Neural progenitor cell (in vitro differentiated cells): ENCODE measurements around the gene ZBTB42. TPM values are rescaled to one million over a fixed set of nuclear protein-coding genes. Genes with fewer than 3 reads are reported as not detected.

Source experiments
- DNase-seq: peaks from one replicate; pipeline ENCODE4 v3.0.0-alpha.2; 2016; ENCODE audit warnings: low spot score
- H2AFZ ChIP-seq: fragments of 200-600 bp; sonication (generic); replicated peaks from 2 replicates; pipeline ENCODE4 v1.6.1; 2016; ENCODE audit warnings: antibody characterized with exemption
- H3F3A ChIP-seq: fragments of 200-600 bp; sonication (generic); 2 replicates; pipeline ENCODE4 v1.6.1; 2016; ENCODE audit warnings: antibody characterized with exemption, low read depth
- H3K27ac ChIP-seq: fragments of 200-600 bp; sonication (generic); 2 replicates; pipeline ENCODE4 v1.5.1; 2016; ENCODE audit warnings: mild to moderate bottlenecking
- H3K27me3 ChIP-seq: fragments of 200-600 bp; sonication (generic); 2 replicates; pipeline ENCODE4 v1.6.1; 2016; ENCODE audit warnings: mild to moderate bottlenecking, moderate library complexity
- H3K36me3 ChIP-seq: fragments of 200-600 bp; sonication (generic); 2 replicates; pipeline ENCODE4 v1.5.1; 2016
- H3K4me1 ChIP-seq: fragments of 200-600 bp; sonication (generic); 2 replicates; pipeline ENCODE4 v1.6.1; 2016; ENCODE audit warnings: mixed run types
- H3K4me2 ChIP-seq: fragments of 200-600 bp; sonication (generic); 2 replicates; pipeline ENCODE4 v1.6.1; 2016
- H3K4me3 ChIP-seq: fragments of 200-600 bp; sonication (generic); 2 replicates; pipeline ENCODE4 v1.5.1; 2016
- H3K79me2 ChIP-seq: fragments of 200-600 bp; sonication (generic); 2 replicates; pipeline ENCODE4 v1.6.1; 2016; ENCODE audit warnings: low read depth
- H3K9ac ChIP-seq: fragments of 200-600 bp; sonication (generic); 2 replicates; pipeline ENCODE4 v1.6.1; 2016
- H3K9me3 ChIP-seq: fragments of 200-600 bp; sonication (generic); 2 replicates; pipeline ENCODE4 v1.5.1; 2016; ENCODE audit warnings: low read depth
- H4K20me1 ChIP-seq: fragments of 200-600 bp; sonication (generic); 2 replicates; pipeline ENCODE4 v1.6.1; 2016; ENCODE audit warnings: low read depth
- H3K27ac Mint-ChIP-seq: 3 replicates; pipeline ENCODE4 v1.8.0; 2021; ENCODE audit warnings: mixed read lengths
- H3K27me3 Mint-ChIP-seq: 2 replicates; pipeline ENCODE4 v1.8.0; 2022; ENCODE audit warnings: low read depth, mild to moderate bottlenecking, inconsistent platforms, moderate library complexity, mixed read lengths; ENCODE audit not compliant: insufficient read depth
- H3K36me3 Mint-ChIP-seq: 3 replicates; pipeline ENCODE4 v1.8.0; 2021; ENCODE audit warnings: mixed read lengths
- H3K4me1 Mint-ChIP-seq: 3 replicates; pipeline ENCODE4 v1.8.0; 2021; ENCODE audit warnings: mixed read lengths
- H3K4me3 Mint-ChIP-seq: 3 replicates; pipeline ENCODE4 v1.8.0; 2021; ENCODE audit warnings: mild to moderate bottlenecking, moderate library complexity, mixed read lengths
- H3K9me3 Mint-ChIP-seq: 3 replicates; pipeline ENCODE4 v1.8.0; 2020; ENCODE audit warnings: mixed read lengths
- CTCF ChIP-seq: fragments of 200-600 bp; sonication (generic); IDR thresholded peaks from 2 replicates; pipeline ENCODE4 v1.5.1; 2017; ENCODE audit warnings: antibody characterized with exemption, mild to moderate bottlenecking
- EZH2 ChIP-seq: fragments of 200-600 bp; sonication (generic); IDR thresholded peaks from 2 replicates; pipeline ENCODE4 v1.6.1; 2017; ENCODE audit warnings: antibody characterized with exemption, mild to moderate bottlenecking, moderate library complexity
- EZH2phosphoT487 ChIP-seq: fragments of 200-600 bp; sonication (generic); IDR thresholded peaks from 2 replicates; pipeline ENCODE4 v1.6.1; 2017; ENCODE audit warnings: antibody characterized with exemption
- total RNA-seq: library from RNA; depleted of rRNA; stranded (reverse); fragments of >200 nt; gene quantifications from 2 replicates; pipeline ENCODE4 v1.2.3, GENCODE V29; 2015; ENCODE audit warnings: low replicate concordance

ZBTB42 gene
- total RNA-seq, 1 donor from 2014 or later = 0.41 TPM

GRCh38 chr14:104775073-104775489, 25.8 kb upstream of the ZBTB42 start:
- Histone ChIP-seq H3F3A (no peaks in the 10 kb centered on the region), H3K27me3 (no peaks in the 10 kb centered on the region), H3K36me3 (no peaks in the 10 kb centered on the region), H3K4me3 (no peak overlapping the region), H3K9ac (no peak overlapping the region), H3K4me1 (no peaks in the 10 kb centered on the region), H4K20me1 (peaks cover 10% of the 10 kb centered on the region), H3K9me3 (no peaks in the 10 kb centered on the region), H2AFZ (no peak overlapping the region), H3K4me2 (no peak overlapping the region), H3K79me2 (no peaks in the 10 kb centered on the region), H3K27ac (no peak overlapping the region)
- Mint-ChIP-seq H3K4me3 (no peak overlapping the region), H3K4me1 (peaks cover 13% of the 10 kb centered on the region), H3K9me3 (no peaks in the 10 kb centered on the region), H3K27ac (no peak overlapping the region), H3K36me3 (peaks cover 23% of the 10 kb centered on the region), H3K27me3 (peaks cover 4% of the 10 kb centered on the region)
- DNase-seq = no peak
- TF ChIP-seq EZH2 (no peak), CTCF (no peak), EZH2phosphoT487 (no peak)

GRCh38 chr14:104776481-104776880, 24.4 kb upstream of the ZBTB42 start:
- Histone ChIP-seq H3K79me2 (no peaks in the 10 kb centered on the region), H3K27me3 (no peaks in the 10 kb centered on the region), H3K27ac (no peak overlapping the region), H3K9me3 (no peaks in the 10 kb centered on the region), H3K9ac (no peak overlapping the region), H3K36me3 (no peaks in the 10 kb centered on the region), H3K4me3 (no peak overlapping the region), H3K4me2 (no peak overlapping the region), H4K20me1 (peaks cover 12% of the 10 kb centered on the region), H3F3A (no peaks in the 10 kb centered on the region), H2AFZ (no peak overlapping the region), H3K4me1 (no peaks in the 10 kb centered on the region)
- peaks cover 4% of the 10 kb centered on the region for H3K27me3 Mint-ChIP-seq
- H3K4me1 Mint-ChIP-seq = peaks cover 11% of the 10 kb centered on the region
- no peak for DNase-seq
- no peak overlapping the region for H3K4me3 Mint-ChIP-seq
- peaks cover 17% of the 10 kb centered on the region for H3K36me3 Mint-ChIP-seq
- TF ChIP-seq EZH2 (no peak), EZH2phosphoT487 (no peak), CTCF (no peak)
- no peaks in the 10 kb centered on the region for H3K9me3 Mint-ChIP-seq
- H3K27ac Mint-ChIP-seq = no peak overlapping the region

GRCh38 chr14:104776961-104777807, 23.7 kb upstream of the ZBTB42 start:
- H2AFZ ChIP-seq = no peak overlapping the region
- no peaks in the 10 kb centered on the region for H3K9me3 ChIP-seq
- H3K9ac ChIP-seq = no peak overlapping the region
- peak overlapping the region; percentile 69 for H3K4me3 Mint-ChIP-seq
- H3K79me2 ChIP-seq = no peaks in the 10 kb centered on the region
- TF ChIP-seq CTCF = no peak
- no peak for TF ChIP-seq EZH2phosphoT487
- no peak for TF ChIP-seq EZH2
- no peak overlapping the region for H3K4me2 ChIP-seq
- no peaks in the 10 kb centered on the region for H3F3A ChIP-seq
- H3K4me1 Mint-ChIP-seq = peaks cover 11% of the 10 kb centered on the region
- H3K36me3 Mint-ChIP-seq = peaks cover 12% of the 10 kb centered on the region
- H4K20me1 ChIP-seq = peaks cover 14% of the 10 kb centered on the region
- H3K27ac Mint-ChIP-seq = peak overlapping the region; percentile 63
- H3K4me3 ChIP-seq = no peak overlapping the region
- H3K9me3 Mint-ChIP-seq = no peaks in the 10 kb centered on the region
- H3K36me3 ChIP-seq = no peaks in the 10 kb centered on the region
- peaks cover 4% of the 10 kb centered on the region for H3K27me3 Mint-ChIP-seq
- peak; percentile 30 for DNase-seq
- no peaks in the 10 kb centered on the region for H3K4me1 ChIP-seq
- no peak overlapping the region for H3K27ac ChIP-seq
- no peaks in the 10 kb centered on the region for H3K27me3 ChIP-seq
